ENCODE measurements around the gene FRAT1.

FRAT1 gene

DNA sequence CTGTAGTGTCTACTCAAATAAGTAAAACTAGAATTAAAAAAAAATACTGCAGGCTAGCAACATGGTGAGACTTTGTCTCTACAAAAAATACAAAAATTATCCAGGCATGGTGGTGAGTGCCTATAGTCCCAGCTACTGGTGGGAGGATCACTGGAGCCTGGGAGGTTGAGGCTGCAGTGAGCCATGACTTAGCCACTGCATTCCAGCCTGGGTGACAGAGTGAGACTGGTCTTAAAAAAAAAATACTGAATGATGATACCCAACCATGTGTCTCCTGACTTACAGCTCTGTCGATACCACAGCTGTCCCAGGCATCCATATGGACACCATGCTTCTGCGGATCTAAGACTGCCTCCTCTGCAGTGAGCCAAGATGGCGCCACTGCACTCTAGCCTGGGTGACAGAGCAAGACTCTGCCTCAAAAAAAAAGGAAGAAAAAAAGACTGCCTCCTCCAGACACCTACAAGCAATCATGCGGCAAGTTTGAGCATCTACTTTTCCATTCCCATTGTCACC lies 7.9 kb upstream of the FRAT1 start:
- DNase-seq: no peak

DNA sequence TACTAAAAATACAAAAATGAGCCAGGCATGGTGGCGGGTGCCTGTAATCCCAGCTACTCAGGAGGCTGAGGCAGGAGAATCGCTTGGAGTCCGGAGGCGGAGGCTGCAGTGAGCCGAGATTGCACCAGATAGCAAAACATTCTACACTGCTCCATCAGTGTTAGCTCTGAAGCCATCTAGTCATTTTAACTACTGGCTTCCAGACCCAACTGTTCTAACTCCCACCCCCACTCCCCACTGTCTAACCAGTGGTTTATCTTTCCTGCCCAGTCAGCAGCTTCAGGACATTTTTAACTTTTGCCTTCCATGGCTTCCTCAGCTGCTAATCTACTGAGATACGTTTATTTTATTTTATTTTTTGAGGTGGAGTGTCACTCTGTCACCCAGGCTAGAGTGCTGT lies 6.2 kb upstream of the FRAT1 start:
- no peak for DNase-seq

DNA sequence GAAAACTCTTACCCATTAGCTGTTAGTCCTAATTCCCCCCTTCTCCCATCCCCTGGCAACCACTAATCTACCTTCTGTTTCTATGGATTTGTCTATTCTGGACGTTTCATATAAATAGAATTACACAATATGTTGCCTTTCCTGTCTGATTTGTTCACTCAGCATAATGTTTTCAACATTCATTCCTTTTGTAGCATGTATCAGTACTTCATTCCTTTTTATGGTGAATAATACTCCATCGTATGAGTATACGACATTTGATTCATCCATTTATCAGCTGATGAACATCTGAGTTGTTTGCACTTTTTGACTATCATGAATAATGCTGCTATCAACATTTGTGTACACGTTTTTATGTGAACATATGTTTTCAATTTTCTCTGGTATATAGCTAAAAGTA lies 4.4 kb upstream of the FRAT1 start:
- no peak for DNase-seq

DNA sequence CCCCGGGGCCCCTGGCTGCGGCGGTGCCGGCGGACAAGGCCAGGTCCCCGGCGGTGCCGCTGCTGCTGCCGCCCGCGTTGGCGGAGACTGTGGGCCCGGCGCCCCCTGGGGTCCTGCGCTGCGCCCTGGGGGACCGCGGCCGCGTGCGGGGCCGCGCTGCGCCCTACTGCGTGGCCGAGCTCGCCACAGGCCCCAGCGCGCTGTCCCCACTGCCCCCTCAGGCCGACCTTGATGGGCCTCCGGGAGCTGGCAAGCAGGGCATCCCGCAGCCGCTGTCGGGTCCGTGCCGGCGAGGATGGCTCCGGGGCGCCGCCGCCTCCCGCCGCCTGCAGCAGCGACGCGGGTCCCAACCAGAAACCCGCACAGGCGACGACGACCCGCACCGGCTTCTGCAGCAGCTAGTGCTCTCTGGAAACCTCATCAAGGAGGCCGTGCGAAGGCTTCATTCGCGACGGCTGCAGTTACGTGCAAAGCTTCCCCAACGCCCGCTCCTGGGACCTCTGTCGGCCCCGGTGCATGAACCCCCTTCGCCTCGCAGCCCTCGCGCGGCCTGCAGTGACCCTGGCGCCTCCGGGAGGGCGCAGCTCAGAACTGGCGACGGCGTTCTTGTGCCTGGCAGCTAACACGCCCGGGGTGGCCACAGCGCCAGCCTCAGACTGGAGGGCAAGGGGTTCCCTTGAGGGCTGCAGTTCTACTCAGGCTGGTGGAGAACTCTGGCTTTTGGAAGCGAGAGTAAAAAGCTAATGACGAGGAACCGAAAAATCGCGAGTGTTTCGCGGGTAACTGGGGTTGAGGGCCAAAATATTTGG lies 804 bp downstream of the FRAT1 start:
- peak; percentile 85 for DNase-seq

DNA sequence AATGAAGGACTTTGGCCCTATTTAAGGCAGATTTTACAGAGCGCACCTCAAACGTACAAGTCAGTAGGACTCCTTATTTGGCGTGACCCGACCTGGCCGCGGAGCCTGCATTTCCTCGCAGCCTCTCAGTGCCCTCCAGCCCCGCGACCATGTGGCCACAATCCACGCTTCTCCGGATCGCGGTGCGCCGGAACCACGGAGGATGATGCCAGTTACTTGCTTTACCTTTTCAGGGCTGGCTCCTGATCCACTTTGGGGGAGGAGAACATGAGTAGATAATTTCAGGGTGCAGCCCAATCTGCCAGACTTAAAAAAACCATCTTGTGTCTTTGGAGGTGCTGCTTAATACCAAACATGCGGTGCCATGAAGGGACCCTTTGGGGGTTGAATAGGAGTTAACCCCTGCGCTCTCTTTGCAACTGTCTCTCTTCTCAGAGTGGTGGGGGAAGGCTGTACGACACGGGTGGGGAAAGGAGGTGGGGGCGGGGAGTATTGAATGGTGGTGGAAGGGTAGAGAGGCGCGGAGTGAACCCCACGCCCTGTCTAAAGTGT lies 1.5 kb downstream of the FRAT1 start:
- peak; percentile 70 for DNase-seq

DNA sequence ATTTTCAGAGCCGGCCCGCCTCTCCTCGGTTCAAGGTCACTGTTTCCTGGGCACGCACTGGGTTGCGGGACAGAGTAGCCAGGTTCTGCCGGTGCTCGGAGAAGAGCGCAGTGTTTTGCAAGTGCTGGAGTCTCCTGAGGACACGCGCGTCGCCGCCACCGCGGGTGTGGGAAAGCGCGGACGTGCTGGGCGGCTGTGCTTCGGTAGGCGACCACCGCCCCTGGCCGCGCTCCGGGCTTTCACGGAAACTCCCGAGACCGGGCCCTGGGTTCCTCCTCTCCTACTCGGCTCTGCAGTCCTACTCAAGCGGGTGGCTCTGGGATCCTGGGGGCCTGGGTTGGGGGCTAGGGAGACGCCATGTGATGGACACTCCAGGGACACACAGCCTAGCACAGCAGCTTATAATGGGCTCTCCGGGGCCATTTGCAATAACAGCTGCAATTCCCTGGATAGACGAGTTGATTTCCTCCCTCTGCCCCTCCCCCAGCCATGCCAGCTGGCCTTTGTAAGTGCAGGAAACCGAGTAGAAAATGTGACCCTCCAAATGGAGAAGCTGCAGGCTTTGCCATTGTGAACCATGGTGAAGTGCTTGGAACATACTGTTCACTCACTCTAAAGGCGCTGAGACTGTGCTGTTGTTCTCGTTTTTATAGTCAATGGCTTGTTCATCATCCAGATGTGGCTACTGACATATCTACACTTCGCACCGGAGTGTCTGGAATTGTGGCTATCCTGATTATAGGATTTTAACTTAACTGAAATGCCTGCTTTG lies 2.1 kb downstream of the FRAT1 start:
- peak; percentile 63 for DNase-seq

DNA sequence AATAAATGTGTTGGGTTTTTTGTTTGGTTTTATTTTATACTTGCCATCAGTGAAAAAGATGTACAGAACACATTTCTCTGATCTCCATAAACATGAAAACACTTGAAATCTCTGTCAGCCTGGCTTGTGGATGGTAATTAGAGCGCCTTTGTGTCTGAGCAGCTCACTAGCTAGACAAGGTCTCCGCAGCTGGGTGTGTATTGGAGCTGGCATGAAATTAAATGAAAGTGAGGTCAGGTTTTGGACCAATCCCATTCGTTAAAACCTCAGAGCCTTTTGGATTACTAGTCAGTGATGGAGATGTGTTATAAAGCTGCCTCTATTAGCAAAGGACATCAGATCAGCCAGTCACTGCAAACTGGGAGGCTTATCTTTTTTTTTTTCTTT lies 2.7 kb downstream of the FRAT1 start:
- DNase-seq: no peak

DNA sequence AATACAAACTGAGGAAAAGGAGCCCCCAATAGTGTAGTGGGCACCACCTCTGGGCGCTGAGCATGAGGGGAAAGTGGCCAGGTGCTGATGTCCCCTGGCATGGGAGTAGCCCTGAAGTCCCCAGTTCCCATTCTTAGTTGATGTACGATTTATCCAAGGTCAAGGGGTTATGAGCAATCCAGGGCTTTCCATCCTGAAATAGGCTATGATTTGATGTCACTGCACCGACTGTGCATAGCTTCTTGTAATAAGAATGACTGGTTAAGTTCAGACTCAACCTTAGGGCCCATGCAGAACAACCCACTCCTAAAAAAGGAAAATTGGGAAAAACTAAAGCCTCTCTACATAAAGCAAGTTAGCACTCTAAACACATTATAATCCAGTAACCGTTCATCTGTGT lies 4.4 kb downstream of the FRAT1 start:
- DNase-seq: no peak

DNA sequence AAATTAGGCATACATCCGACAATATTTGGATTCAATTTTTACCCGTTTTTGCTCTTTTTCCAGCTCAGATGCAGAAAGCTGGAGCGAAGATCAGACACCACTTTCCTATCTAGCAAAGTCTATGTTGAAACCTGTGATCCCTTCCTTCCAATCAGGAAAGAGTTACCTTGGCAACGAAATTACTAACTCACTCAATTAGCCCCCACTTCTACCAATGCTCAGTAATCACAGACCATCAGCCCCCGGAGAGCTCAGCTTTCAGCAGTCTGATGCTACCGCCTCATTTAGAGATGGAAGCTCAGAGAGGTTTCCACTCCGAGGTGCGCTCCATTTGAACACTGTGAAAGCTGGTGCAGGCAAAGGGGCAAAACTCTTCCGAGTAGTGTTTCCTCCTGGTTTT lies 6.7 kb downstream of the FRAT1 start:
- DNase-seq: no peak

DNA sequence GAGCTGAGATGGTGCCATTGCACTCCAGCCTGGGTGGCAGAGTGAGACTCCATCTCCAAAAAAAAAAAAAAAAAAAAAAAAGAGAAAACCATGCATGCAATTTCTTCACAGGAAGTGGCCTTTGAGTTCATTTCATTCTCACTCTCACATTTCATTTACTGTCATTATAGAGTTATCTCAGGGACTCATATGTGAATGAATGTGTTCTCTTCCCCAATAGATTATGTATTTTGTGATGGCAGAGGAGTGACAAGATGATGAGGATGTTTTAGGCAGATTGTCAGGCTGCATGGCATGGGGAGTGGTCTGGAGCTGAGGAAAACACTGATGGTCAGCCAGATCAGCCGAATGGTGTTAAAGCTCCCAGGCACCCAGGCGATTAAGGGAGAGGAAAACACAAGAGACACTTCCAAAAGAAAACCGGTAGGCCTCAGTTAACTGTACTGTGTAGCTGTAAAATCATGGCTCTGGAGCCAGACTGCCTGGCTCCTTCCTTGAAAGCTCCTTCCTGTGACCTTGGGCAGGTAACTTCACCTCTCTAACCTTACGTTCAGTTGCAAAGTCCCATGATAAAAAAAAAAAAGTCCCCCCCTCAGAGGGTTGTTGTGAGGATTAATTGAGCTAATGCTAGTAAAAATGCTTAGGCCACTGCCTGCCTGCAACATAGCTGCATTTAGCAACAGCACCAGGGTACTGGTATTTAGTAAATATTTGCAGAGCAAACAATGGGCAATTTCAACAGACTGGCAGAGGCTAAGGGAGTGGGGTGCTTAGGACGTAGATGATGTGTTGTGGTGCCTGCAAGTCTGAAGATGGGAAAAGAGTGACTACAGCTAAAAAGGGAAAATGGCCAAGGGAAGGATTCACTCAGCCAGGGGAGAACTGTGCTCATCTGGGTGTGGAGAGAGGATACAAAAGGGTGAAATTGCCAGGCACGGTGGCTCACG lies 8.6 kb downstream of the FRAT1 start:
- no peak for DNase-seq

DNA sequence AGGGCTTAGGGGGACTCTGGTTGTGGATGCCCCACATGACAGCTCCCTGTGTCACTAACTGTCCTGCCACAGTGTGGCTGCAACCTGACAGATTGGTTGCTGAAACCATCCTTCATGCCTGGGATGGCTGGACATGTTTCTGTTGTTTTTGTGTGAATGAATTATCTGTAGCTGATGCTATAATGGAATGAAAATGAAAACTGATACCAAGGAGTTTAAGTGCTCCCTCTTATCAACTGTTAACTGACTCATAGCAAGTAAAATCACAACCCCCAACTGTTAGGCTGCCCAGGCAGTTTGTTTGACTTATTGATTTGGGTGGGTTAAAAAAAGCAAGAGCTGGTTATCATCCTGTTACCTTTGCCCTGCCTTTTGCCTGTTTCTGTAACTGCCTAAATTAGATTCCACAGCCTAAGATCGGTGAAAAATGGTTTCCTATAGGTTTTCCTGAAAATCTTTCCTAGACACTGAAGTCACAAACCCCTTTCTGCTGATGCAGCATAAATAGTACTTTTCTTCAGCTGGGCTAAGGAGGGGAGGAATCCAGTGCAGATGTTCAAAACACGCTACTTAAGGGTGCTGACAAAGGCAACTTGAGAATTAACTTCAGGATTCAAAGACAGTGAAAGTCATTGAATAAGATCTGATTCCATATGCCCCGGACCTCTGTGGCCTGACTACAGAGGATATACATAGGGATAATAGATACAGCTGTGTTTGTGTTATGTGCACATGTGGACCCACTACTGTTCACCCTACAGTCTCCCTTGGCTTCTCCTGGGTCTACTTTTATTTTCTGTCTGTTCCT lies 9.8 kb downstream of the FRAT1 start:
- no peak for DNase-seq

DNA sequence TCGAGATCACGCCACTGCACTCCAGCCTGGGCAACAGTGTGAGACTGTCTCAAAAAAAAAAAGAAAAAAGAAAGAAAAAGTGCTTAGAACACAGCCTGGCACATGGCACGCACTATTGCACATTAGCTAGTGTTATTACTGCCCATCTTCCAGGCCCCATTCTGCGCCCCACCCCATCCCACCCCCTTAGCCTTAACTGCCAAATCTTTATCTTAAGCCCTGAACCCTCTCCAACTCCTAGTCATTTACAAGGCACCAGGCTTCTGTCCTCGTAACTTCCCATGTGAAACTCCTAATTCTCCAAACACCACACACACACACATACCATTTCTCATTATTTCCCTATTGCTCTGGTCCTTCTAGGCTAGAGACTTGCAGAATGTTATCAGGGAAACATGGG lies 10.7 kb downstream of the FRAT1 start:
- no peak for DNase-seq

DNA sequence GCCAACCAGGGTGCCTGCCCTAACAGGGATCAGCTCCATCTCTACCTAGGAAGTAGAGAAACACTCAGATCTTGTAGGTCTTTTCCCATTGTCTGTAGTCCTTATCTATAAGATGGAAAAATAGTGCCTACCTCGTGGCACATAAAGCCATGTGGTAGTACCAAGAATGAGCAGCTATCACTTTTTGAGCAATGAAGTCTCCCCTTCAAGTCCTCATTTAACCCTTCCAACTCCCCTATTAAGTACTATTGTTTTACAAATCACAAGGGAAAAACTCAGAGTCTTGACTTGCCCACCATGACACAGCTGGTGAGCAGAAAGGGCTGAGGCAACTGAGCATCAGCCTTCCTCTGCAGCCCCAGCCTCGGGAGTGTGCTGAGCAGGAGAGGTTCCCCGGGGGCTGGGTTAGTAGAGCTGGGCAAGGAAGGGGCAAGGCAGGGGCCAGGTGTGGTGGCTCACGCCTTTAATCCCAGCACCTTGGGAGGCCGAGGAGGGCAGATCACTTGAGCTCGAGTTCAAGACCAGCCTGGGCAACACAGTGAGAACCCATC lies 12.2 kb downstream of the FRAT1 start:
- DNase-seq: no peak

DNA sequence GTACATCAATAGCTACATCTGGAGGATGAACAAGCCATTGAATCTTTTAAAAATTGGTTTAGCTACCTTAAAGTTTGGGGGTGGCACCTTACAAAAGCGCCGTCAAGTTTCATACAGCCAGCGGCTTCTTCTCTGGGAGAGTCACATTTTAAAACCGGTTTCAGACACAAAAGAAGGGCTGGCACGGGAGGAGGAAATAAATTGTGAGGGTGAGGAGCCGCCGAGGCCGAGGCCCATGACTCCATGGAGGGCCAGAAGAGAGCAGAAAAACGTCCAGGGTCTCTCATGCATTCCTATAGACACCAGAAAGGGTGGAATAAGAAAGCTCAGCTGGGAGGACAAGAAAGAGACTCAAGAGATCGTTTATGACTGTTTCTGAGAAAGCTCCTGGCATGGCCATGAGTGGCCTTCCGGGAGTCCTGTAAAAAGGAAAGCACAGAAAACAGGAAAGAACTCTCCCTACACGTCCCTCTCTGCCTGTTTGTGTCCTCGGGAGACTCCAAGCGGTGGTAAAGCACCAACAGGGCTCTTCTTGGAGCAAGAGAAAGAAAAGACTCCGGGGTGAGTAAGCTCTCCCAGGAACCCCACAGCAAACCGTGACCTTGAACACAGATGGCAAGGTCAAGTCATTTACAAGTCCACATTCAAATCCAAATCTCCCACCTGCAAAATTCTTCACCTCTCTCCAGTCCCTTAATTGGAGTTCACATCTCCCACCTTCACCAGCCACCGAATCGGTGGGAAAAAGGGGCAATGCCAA lies 13.7 kb downstream of the FRAT1 start:
- DNase-seq: no peak

DNA sequence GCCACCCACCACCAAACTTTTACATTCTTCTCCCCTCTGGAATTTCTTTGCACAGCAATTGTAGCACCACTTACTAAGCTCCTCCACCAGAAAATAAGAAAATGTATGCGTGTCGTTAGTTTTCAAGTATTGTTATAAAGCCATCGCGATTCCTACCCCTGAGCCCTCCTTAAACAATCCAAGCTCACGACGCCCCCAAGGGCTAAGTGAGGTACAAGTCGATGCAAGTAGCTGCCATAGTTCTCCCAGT lies 14.2 kb downstream of the FRAT1 start:
- DNase-seq: no peak

DNA sequence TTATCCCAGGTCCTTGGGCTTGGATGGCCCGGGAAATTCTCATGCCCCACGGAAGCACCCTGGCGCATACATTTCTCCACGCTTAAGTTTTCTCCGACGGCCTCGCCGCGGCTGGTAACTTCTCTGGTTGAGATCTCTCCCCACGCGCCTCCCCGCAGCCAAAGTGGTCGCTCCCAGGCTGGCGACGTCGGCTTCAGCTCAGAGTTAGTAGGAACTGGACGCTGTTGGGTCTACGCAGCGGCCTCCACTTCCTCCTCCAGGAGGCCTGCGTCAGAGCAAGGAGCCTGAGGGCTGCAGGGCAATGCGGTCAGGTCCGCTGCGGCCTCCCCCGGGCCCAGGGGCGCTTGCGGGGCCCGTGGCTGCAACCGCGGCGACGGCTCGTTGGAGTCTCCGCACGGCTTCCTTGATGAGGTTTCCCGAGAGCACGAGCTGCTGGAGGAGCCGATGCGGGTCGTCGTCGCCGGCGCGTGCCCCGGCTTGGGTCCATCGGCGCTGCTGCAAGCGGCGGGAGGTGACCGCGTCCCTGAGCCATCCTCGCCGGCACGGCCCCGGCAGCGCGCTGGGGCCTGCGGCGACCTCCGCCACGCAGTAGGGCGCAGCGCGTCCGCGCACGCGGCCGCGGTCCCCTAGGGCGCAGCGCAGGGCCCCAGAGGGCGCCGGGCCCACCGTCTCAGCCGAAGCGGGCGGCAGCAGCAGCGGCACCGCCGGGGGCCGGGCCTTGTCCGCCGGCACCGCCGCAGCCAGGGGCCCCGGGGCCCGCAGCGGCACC lies 14.7 kb downstream of the FRAT1 start:
- DNase-seq: peak; percentile 76

DNA sequence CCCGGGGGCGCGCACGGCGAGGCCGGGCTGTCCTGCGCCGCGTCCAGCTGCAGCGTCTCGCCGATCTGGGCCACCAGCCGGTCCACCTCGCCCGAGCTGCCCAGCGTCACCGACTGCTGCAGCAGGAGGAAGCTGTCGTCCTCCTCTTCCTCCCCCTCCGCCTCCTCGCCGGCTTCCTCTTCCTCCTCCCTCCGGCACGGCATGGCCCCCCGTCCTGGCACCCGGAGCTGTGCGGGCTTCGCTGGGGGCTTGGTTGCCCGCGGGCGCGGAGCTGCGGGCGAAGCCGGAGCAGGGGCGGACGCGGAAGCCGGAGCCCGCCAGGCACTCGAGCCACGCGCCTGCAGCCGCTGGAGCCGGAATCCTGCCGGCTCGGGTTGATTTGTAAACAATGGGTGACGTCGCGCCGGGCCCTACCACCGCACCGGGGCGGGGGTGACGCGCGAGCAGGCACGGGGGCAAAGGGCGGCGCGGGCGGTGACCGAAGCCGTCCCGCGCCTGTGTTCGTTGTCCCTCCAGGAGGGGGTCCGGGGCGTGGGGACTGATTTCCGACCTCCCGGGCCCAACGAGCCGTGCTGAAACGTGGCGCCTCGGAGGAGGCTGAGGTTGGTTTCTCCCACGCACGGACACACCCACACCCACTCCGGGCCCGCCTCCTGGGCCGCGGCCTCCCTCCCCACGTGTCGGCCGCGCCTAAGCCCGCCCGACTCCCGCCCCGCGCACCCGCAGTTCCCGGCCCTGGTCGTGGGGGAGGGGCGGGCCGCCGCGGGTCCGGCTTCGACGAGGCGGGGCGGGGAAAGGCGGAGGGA lies 15.5 kb downstream of the FRAT1 start, which contains the start of gene FRAT2:
Gene FRAT2 (minus strand): TSS at position 360 of the 806 bp plus-strand sequence. CDS start 157 bp downstream, at position 203.
- DNase-seq: peak; percentile 92

DNA sequence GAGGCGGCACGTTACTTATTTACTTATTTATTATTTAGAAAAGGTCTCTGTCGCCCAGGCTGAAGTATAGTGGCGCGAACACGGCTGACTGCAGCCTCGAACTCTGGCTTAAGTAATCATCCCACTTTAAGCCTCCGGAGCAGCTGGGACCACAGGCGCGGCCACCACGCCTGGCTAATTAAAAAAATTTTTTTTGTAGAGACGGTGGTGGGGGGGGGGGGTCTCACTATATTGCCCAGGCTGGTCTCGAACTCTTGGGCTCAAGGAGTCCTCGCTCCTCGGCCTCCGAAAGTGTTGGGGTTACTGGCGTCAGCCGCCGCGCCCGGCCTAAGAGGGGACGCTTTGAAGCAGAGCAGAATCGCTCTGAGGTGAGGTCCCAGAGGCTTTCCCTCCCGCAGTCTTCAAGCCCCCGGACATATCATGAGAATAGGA lies 16.1 kb downstream of the FRAT1 start:
- DNase-seq: peak; percentile 61

DNA sequence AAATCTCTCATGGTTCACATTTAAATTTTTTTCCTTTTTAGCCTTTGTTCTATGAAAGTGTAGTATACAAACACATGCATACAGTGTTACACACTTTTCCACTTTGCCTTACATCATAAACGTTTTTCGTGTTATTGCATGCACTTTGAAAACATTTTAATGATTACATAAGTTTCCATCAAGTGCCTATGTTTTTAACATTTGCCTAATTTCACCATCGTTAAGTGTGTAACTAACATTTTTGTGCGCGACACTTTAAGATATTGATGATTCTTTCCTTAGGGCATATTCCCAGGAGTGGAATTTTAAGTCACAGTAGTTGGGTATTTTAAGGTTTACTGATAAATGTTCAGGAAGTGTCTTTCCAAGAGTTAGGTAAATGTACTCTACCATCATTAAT lies 16.9 kb downstream of the FRAT1 start:
- DNase-seq: no peak

All from activated CD8-positive, alpha-beta memory T cell treated with anti-CD3 and anti-CD28 coated beads, Interleukin-2, amount 50 U/mL, for 48 hours (primary cell).